HL-60 (cell line): Measurements from ENCODE around the gene JPH4.

Source experiments
- CTCF ChIP-seq: IDR thresholded peaks from one replicate; pipeline ENCODE4 v1.5.1; 2011; ENCODE audit warnings: low read length, control low read depth, inconsistent platforms; ENCODE audit not compliant: insufficient read depth
- POLR2AphosphoS5 ChIP-seq: IDR thresholded peaks from 2 replicates; pipeline ENCODE4 v1.6.1; 2012; ENCODE audit warnings: low read depth
- REST ChIP-seq: IDR thresholded peaks from 2 replicates; pipeline ENCODE4 v1.6.1; 2012; ENCODE audit warnings: low read depth; ENCODE audit not compliant: insufficient replicate concordance

- no peak for TF ChIP-seq CTCF
- no peak for TF ChIP-seq REST
- TF ChIP-seq POLR2AphosphoS5 = no peak
Measured at GRCh38 chr14:23565626-23566025, 13.0 kb downstream of the JPH4 start.
